ENCODE measurements around the gene SMARCD2.
"Not testable (repeated sequence)": the region's sequence is repeated elsewhere in the genome, so short reads cannot be mapped to it uniquely, and the experiment has no call there.

Gene SMARCD2

DNA sequence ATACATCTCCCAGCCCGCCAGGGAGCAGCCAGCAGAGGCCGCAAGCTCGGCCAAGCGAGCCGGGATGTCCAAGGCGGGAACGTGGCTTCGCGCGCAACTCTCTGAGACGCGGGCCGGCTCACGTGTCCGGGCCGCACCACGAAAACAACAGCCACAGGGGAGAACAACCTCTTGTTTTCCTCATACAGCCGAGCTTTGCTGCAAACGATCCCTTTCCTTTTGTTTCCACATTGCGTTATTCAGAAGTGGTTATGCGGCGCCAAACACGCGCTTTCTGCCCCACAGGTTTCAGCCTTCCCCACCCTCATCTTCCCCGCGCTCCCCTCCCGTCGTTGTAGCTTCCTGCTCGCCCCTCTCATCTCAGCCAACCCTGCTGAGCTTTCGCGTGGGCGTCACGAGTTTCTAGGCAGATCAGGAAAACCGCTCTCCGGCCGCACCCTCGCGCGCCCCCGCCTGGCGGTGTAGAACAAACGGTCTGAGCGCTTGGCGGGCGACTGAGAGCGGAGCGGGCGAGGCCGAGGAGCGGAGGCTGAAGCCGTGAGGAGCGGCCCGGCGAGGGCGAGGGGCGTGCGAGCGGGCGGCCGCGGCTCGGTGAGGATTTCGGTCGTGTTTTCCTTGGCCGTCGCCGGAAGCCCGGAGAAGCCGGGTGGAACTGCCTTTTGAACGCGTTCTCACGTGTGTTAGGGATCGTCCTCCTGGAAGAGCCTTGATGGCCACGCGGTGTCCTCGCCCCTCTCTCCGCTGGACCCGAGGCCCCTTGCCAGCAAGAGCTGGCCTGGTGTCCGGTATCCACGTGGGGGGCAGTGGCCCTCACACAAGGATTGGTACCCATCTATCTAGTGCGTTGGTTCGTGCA lies 6.6 kb upstream of the SMARCD2 start:
- DNase-seq, result no peak

DNA sequence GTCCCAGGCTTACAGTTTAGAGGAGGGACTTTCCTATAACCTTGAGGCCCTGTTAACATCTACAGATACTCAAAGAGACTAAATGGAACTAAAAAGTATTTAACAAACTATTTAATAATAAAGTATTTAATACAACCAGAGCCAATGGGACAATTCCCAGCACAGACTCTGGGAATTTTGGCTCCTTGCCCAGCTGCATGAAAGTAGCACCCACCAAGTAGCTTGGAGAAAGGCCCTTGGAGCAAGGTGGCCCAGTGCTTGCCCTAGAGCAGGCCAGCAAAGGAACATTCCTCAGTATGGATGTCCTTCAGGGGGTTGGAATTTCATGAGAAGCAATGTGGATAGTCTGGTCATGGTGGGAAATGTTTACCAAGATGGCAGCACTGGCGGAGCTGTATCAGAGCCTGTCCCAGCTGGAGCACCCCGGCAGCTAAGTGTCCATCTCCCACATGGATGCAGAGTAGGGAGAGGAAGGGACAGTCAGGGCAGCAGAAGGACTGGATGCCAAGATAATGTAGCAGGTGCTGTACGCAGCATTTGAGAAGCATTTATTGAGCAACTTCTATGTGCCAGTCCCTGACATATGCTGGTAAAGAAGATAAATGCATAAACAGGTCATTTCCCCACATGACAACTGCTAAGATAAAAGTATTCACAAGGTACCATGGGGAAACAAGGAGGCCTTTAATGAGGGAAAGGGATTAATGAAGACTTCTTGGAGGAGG lies 5.2 kb upstream of the SMARCD2 start:
- DNase-seq, result no peak

DNA sequence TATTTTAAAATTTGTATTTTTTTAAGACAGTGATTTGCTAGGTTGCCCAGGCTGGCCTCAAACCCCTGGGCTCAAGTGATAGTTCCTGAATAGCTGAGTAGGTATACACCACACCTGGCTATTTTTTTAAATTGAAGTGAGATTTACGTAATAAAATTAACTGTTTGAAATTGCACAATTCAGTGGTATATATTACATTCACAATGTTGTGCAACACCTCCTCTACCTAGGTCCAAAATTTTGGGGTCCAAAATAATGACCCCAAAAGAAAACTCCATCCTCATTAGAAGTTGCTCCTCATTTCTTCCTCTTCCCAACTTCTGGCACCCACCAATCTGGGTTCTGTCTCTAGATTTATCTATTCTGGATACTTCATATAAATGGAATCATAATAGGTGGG lies 3.0 kb upstream of the SMARCD2 start:
- no peak for DNase-seq

DNA sequence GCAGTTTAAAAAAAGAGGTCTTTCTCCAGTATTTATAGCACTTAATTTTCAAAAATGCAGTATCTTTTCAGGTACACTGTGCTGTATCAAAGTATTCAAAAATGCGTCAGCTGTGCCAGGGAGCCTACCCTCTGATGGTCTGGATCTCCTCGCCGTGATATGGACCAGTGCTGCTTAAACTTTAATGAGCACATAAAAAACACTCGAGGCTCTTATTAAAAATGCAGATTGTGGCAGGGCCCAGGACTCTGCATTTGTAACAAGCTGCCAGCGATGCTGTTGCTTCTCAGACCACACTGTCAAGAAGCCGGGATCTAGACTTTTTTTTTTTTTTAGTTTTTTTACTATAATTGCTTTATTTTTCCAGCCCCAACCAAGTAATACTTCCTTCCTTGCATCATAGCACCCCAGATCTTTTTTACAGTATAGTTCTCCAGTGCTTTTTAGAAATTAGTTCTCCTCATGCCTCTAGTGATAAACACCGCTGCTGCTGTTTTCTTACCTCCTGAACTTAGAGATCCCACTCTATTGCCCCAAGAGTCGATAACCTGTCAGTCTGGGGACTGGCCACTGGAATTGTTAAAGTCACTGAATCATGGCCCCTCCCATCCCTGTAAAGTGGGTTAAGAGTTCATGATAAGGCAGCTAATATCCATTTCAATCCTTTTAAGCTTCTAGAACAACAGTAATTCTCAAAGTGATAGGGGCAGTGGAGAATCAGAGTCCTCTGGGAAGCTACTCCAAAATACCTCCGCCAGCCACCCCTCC lies 1.6 kb upstream of the SMARCD2 start:
- DNase-seq, result no peak

DNA sequence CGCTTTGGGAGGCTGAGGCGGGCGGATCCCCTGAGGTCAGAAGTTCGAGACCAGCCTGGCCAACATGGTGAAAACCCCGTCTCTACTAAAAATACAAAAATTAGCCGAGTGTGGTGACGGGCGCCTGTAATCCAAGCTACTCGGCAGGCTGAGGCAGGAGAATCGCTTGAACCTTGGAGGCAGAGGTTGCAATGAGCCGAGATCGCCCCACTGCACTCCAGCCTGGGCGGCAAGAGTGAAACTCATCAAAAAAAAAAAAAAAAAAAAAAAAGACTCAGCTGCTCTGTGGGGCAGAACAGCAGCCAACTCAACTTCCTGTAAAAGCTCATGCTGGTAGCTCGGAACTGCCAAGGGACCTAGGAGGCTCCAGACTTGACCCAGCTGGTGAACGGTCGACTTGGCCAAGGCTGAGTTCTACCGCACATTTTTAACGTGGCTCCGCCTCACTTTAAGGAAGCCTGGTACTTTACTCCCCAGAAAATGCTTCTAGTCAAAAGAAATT lies 953 bp upstream of the SMARCD2 start:
- DNase-seq, result not testable (repeated sequence)

DNA sequence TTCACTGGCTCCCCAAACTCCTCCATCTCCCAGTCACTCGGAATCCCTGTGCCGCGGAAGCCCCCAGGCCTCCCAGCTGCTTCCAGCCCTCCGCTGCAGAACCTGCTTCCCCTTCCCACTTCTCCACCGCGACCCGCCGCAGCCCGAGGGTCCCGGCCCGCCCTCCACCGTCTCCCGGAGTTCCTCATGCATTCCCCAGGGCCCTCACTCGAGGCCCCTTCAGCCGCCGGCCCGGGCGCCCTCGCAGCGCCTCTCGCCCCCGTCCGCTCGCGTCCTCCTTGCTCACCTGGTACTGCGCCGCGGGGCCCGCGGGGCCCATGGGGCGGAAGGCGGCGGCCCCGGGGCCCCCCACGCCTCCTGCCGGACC lies 329 bp downstream of the SMARCD2 start:
- DNase-seq, result no peak

DNA sequence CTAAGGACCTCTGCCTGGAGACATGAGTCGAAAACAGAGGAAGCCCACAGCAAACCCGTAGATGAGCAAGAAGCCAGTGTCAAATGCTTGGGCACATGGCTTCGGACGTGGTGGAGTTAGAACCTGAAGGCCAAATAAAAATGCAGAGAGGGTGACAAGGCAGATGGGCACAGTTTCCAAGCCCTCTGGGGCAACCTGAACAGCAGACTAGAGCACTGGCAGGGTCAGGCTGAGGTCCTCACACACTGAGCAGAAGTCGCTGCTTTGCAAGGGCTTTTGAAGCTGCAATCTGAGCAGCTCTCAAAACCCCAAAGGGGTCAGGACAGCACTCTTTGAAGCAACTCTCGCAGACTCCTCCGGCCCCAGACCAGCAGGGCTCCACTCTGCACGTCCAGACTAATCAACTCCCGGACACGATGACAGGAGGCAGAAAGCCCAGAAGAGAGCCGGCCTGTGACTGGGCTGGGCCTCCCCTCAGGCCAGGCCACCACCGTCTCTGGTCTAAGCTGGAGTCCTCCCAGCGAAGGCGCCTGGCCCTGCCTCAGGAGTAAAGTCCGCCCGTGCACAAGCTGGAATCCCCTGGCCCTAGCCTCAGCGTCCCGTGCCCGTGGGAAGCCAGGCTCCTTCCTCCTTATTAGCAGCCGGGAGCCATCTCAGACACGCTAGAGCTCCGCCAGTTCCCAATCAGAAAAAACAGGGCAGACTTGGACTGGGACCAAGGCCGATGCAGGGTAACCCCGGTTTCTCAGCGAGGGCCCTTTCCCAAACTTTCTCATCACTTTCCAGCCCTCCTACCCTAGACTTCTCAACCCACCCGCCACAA lies 924 bp downstream of the SMARCD2 start:
- DNase-seq, result no peak

DNA sequence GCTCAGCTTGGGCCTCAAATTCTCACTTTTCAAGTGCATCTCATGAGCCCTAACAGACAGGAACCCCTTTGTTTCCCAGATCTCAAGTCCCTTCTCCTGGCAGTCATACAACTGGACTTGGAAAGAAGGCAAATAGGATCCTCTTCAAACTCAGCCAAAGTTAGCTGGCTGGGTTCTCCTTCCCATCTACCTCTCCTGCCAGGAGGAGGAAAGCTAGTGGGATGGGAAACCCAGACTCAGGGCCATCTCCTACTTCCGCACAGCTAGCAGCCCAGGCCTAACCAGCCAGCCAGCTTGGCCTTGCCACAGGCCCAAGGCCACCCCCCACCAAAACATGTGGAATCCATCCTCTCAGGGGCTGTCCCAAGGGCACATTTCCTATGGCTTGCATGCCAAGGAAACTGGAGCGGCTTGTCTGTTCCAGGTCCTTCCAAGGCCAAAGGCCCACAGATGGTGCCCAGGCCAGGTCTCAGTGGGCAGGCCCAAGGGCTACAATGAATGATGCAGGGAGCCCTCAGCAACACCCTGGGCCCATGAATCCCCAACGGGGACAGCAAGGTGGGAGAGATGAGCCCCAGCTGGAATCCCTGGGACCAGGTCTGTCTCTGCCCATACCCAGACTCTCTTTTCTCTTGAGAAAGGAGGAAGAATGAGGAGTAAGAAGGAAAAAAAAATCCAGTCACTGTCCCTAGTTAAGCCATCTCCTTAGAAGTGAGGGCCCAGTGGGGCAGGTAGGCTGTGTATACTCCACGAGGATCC lies 1.7 kb downstream of the SMARCD2 start:
- no peak for DNase-seq

DNA sequence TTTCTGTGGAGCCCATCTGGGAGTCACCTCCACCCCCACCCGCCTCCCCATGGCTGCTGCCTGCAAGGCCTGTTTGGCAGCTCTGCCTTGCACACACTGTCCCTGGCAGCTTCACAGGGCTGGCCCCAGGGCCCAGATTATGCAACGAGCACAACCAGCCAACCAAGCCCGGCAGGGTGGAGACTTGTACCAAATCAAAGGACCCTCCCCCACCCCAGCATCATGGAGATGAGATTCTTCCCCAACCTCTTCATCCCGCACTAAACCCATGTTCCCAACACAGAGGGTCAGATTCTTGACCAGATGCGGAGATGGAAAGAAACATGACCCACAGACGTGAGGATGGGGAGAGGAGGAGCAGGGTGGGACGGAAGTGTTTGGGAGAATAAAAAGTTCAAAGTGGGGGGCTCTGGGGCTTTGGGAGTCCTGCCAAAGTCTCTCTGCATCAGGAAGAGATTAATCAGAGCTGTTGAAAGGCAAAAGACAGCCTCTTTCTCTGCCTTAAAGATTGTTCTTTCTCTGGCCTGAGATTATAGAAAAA lies 3.8 kb downstream of the SMARCD2 start:
- no peak for DNase-seq

DNA sequence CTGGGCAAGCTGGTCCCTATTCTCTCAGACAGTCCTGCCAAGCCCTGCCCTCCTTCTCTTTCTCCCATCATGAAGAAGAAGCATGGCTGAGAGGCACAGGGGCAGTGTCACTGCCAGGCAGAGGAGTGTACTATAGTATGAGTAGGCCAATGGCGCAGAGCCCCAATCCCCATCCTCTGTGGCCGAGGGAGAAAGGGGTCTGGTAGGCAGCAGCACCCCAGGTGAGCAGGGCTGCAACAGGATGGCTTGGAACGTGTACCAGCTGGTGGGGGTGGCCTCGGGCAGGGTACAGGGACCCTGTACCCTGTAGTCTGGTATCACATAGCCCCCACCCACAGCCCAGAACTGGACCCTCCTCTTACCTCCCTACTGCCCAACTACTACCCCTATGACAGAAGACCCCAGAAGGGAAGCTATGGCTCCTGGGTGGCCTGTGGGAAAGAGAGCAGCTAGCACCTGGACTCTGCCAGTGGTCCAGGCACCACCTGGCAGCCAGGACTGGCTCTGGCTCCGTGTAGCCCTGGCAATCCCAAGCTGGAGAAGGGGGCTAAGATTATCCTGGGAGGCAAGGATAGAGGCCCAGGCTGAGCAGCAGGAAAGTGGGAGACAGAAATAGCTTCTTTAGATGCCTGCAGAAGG lies 4.4 kb downstream of the SMARCD2 start:
- DNase-seq, result no peak

DNA sequence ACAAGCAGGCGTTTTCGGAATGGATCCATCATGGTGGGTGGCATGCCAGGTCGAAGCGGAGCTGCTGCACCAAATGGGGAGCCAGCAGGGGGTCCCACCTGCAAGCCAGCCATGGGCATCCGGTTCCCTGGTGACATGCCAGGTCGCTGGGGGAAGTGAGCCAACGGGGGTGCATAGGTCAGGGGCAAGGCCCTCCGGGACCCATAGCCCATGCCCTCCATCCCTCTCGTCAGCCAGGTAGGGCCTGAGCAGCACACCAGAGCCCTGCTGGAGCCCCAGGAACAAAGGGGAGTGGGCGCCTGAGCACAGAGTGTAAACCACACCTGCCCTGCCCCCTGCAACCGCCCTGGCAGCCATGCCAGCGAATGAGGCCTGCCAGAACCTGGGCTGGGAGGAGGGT lies 5.0 kb downstream of the SMARCD2 start:
- no peak for DNase-seq

DNA sequence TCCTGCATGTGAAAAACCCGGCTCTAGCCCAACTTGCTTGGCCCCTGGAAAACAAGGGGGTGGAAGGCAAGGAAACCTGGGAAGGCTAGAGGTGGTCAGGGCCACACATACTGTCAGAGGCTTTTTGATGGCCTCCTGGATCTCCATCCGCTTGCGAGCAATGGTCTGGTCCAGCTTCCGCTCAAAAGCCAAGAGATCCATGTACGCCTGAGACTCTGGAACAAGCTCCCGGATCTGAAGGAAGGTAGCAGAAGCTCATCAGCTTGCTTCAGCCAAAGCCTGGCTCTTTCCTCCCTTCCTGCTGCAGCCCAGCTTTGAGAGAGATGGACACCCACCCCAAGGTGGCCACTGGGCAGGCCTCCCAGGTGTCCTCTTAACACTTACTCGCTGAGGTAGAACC lies 5.7 kb downstream of the SMARCD2 start:
- DNase-seq, result no peak

DNA sequence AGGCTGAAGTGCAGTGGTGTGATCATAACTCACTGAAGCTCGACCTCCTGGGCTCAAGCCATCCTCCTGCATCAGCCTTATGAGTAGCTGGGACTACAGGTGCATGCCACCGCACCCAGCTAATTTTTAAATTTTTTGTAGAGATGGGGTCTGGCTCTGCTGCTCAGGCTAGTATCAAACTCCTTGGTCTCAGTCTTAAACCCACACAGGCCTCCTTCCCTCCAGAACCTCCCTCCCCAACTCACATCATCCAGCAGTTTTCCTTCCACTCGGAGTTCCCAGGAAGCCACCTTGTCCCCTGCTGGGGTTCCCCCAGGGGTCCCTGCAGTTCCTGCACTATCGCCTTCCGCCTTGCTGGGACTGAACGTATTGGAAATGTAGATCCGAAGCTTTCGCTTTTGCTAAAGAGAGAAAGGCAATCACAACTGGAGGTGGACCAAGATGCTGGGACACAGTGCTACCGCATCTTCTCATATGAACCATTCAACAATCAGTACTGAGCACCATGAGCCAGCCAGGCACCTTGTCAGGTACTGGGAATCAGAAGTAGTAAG lies 7.2 kb downstream of the SMARCD2 start:
- DNase-seq, result no peak

DNA sequence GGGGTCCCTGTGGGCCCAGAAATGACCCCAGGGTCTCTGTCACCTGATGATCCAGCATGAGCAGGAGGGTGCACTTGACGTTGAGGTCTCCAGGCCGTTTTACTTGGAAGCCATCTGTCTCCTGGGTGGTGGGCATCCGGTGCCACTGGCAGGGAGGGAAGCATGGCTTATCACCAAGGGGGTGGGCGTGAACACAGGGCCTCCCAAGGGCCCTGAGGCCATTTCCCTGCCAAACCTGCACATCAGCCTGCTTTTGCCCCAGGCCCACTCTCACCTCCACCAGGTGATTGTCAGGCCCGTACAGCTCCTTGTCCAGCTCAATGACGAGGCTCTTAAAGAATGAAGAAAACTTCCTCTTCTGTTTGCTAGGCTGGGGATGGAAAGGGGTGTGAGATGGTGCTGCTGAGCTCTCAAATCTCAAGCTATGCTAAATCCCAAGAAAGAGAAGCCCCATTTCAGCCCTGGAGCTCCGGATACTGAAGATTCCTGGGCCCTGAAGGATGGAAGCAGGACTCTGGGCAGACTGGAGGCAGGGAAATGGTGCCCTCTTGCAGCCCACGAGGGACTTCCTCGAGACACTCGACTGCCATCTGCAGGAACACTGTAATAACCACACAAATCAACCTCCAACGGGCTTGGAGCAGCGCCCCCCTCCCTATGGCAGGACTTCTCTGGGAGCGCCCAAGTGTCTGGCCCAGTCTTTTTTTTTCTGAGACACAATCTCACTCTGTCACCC lies 7.9 kb downstream of the SMARCD2 start:
- no peak for DNase-seq

DNA sequence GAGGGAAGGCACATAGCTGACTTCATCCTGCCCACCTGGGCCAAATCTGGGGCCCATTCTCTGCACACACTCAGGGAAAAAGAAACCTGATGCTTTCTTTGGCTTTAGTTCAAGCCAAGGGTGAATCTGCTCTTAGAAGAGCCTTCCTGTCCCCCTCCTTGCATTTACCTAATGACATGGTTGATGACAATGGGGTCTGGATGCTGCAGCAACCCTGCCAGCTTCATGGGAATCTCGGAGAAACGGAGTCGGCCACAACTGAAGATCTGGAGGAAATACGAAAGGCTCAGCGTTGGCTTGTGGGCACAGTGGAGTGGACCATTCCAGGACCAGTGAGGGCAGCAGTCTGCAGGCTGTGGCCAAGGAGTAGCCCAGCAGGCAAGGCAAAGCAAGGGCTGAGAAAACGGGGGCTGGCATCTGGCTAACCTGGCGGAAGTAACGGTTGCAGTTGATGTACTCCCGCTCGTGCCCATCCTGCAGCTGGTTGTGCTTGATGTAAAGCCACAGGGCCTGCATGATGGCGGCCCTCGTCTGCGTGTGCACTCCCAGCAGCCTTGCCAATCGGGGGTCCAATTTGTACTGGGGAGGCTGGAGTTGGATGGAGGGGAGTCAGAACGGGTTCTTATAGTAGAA lies 8.6 kb downstream of the SMARCD2 start:
- DNase-seq, result no peak

DNA sequence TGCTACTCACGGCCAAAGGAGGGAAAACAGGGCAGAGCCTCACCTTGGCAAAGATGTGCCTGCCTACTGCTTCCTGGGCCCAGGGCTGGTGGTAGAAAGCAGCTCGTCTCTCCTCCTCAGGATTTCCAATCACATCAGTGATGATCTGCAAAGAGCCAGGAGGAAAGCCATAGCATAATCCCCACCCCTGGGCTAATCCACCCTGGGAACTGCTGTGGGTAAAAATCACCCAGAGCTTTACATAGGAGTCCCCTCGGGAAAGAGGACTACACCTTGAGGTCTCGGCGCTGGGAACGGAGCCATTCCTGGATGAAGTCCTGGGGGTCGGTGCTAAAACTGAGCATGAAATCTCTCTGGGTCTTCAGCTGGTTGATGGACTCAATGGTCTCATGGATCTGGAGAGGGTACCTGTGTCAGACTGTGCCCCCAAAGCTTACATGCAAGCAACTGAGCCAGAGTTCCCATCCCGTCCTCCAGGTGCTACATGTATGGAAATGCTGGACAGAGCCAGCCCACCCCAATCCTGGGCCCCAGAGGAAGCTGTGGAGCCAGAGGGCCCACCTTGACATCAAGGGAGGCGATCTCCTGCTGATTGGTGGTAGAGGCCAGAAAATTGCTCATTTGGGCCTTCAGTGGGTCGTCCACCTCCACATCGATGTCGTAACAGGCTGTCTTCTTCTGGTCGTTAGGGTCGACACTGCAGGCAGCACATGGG lies 9.3 kb downstream of the SMARCD2 start:
- DNase-seq, result no peak

DNA sequence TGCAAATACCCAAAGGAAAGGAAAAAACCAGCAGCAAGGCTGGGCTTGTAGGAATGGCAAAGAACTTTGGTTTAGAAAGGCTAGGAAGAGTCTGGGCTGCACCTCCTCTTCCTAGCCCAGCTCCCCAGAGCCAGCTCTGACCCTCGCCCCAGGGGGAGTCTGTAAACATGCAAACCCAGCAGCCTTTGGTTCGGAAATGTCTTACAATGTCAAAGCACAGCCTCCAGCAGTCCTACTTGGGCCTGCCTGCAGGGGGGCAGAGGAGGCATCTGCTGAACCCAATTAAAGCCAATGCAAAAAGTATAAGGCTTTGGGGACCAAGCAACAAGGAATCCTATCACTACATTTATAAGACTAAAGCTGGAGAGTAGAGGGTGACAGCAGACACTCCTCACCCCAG lies 10.0 kb downstream of the SMARCD2 start:
- DNase-seq, result no peak

DNA sequence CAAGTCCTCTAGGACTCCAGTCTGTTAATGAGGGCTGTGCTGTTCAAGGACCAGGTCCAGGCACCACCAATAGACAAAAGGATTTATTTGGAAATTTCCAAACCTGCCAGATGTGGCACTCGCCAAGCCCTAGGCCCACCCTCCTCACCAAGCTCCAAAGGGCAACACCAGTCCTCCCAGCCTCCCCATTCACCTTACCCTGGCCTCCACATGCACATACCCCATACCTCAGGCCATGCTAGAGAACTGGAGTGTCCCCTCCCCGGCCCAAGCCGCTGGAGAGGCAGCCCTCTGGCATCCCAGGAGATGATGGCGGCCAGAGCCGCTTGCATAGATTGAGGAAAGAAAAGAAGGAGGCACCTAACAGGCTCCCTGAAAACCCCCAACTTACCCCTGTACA lies 10.5 kb downstream of the SMARCD2 start:
- no peak for DNase-seq

DNA sequence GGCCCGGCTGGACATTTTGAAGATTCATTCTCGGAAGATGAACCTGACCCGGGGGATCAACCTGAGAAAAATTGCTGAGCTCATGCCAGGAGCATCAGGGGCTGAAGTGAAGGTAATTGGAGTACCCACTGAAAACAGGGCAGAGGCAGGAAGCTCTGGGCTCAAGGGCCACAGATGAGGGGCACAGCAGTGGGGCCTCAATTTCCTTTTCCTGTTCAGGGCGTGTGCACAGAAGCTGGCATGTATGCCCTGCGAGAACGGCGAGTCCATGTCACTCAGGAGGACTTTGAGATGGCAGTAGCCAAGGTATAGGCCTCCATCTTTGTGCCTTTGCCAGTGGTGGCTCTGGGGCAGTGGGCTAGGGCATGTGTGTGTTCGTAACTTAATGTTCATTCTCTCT lies 11.0 kb downstream of the SMARCD2 start:
- no peak for DNase-seq

Measured in NCI-H1417 treated with DMSO at 0.1 percent for 48 hours (cell line).